Muscle of arm (tissue), 12 donors: Measurements from ENCODE around the gene ONECUT3. TPM values are rescaled to one million over a fixed set of nuclear protein-coding genes. Genes with fewer than 3 reads are reported as not detected.
A peak's percentile ranks its signal among the peaks of the same experiment; 100 is the strongest.

Experiments
- DNase-seq: peaks from one replicate; pipeline ENCODE4 v3.0.0-alpha.2; 2013
- polyA plus RNA-seq, 12 donors: library from polyadenylated mRNA; unstranded; fragments of 120-200 nt; gene quantifications; one replicate each; pipeline ENCODE4 v1.2.1, GENCODE V29; 2013; ENCODE audit not compliant: insufficient read length in 12 of 12

Gene ONECUT3
- polyA plus RNA-seq, 12 donors, result 0.01 to 0.04 (median 0.04) TPM; not detected in 6

GRCh38 chr19:1814833-1815604, 61.7 kb downstream of the ONECUT3 start:
- DNase-seq, result no peak

GRCh38 chr19:1815605-1816529, 62.6 kb downstream of the ONECUT3 start:
- no peak for DNase-seq

GRCh38 chr19:1816530-1817298, 63.4 kb downstream of the ONECUT3 start:
- DNase-seq, result no peak

- DNase-seq, result no peak
Observed at GRCh38 chr19:1817553-1818179, 64.4 kb downstream of the ONECUT3 start.

GRCh38 chr19:1818549-1819195, 65.4 kb downstream of the ONECUT3 start:
- no peak for DNase-seq

- no peak for DNase-seq
Observed at GRCh38 chr19:1819341-1820255, 66.3 kb downstream of the ONECUT3 start.

GRCh38 chr19:1822210-1822609, 68.9 kb downstream of the ONECUT3 start:
- DNase-seq, result no peak

- no peak for DNase-seq
Observed at GRCh38 chr19:1823020-1823419, 69.7 kb downstream of the ONECUT3 start.

GRCh38 chr19:1823539-1824251, 70.4 kb downstream of the ONECUT3 start:
- no peak for DNase-seq

- no peak for DNase-seq
Observed at GRCh38 chr19:1824252-1824622, 70.9 kb downstream of the ONECUT3 start.

GRCh38 chr19:1825909-1826556, 72.7 kb downstream of the ONECUT3 start:
- peak; percentile 76 for DNase-seq

GRCh38 chr19:1826557-1827521, 73.5 kb downstream of the ONECUT3 start:
- no peak for DNase-seq

- no peak for DNase-seq
Observed at GRCh38 chr19:1827566-1828278, 74.4 kb downstream of the ONECUT3 start.

GRCh38 chr19:1828279-1829238, 75.3 kb downstream of the ONECUT3 start:
- DNase-seq, result no peak

- DNase-seq, result no peak
Observed at GRCh38 chr19:1829958-1830357, 76.7 kb downstream of the ONECUT3 start.

- DNase-seq, result no peak
Observed at GRCh38 chr19:1830568-1830967, 77.3 kb downstream of the ONECUT3 start.
